Ishikawa (cell line): ENCODE measurements around the gene PPP1R12B.

ENCODE experiments used
- CEBPB ChIP-seq: IDR thresholded peaks from 2 replicates; pipeline ENCODE4 v1.6.1; 2012
- CREB1 ChIP-seq: IDR thresholded peaks from 2 replicates; pipeline ENCODE4 v1.6.1; 2012; ENCODE audit warnings: low read depth
- EGR1 ChIP-seq: IDR thresholded peaks from 2 replicates; pipeline ENCODE4 v1.6.1; 2012
- EP300 ChIP-seq: IDR thresholded peaks from 2 replicates; pipeline ENCODE4 v1.6.1; 2012; ENCODE audit warnings: borderline replicate concordance
- FOXM1 ChIP-seq: IDR thresholded peaks from 2 replicates; pipeline ENCODE4 v1.6.1; 2012; ENCODE audit warnings: low read depth, borderline replicate concordance
- NFIC ChIP-seq: IDR thresholded peaks from 2 replicates; pipeline ENCODE4 v1.6.1; 2012
- RAD21 ChIP-seq: IDR thresholded peaks from 2 replicates; pipeline ENCODE4 v1.6.1; 2012; ENCODE audit warnings: low read depth
- REST ChIP-seq: IDR thresholded peaks from 2 replicates; pipeline ENCODE4 v1.6.1; 2012; ENCODE audit warnings: low read depth, mild to moderate bottlenecking
- TAF1 ChIP-seq: IDR thresholded peaks from 2 replicates; pipeline ENCODE4 v1.6.1; 2012; ENCODE audit warnings: low read depth, mild to moderate bottlenecking
- TCF12 ChIP-seq: IDR thresholded peaks from 2 replicates; pipeline ENCODE4 v1.6.1; 2012; ENCODE audit warnings: low read depth
- TEAD4 ChIP-seq: IDR thresholded peaks from 2 replicates; pipeline ENCODE4 v1.6.1; 2012
- USF1 ChIP-seq: IDR thresholded peaks from 2 replicates; pipeline ENCODE4 v1.6.1; 2012
- YY1 ChIP-seq: IDR thresholded peaks from 2 replicates; pipeline ENCODE4 v1.6.1; 2012; ENCODE audit warnings: low read depth
- ZBTB7A ChIP-seq: IDR thresholded peaks from 2 replicates; pipeline ENCODE4 v1.6.1; 2012; ENCODE audit warnings: low read depth
- TF ChIP-seq, protein P1 (sequence below): IDR thresholded peaks from 2 replicates; pipeline ENCODE4 v1.6.1; 2012

Gene PPP1R12B

GRCh38 chr1:202355944-202356553 lies 7.5 kb downstream of the PPP1R12B start:
- no peak for TF ChIP-seq TCF12
- no peak for TF ChIP-seq CREB1
- TF ChIP-seq NFIC, result no peak
- no peak for TF ChIP-seq REST
- TF ChIP-seq EP300, result no peak
- TF ChIP-seq FOXM1, result no peak
- TF ChIP-seq, protein P1, sequence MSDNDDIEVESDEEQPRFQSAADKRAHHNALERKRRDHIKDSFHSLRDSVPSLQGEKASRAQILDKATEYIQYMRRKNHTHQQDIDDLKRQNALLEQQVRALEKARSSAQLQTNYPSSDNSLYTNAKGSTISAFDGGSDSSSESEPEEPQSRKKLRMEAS, result no peak
- no peak for TF ChIP-seq RAD21
- TF ChIP-seq YY1, result no peak
- no peak for TF ChIP-seq USF1
- TF ChIP-seq ZBTB7A, result no peak
- TF ChIP-seq TAF1, result no peak
- no peak for TF ChIP-seq CEBPB

DNA sequence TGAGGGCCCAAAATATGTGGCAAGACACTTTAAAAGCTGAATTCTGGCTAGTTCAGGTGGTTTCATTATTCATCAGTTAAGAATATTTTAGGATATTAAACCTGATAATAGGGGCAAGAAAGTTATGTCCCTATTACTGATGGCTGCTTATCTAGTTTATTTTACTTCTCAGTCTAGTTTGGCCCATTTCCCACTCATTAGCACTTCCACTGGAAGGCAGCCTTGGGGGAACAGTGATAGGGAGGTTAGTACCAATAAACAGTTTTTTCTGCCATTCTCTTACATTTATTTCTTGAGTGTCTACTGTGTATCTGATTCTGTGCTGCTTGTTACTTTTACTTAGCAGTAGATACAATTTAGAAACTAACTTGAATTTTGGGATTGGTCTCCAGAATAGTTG lies 9.0 kb downstream of the PPP1R12B start:
- TF ChIP-seq, protein P1, result no peak
- TF ChIP-seq REST (no peak), USF1 (no peak), CEBPB (no peak), ZBTB7A (no peak), CREB1 (no peak), NFIC (no peak), FOXM1 (no peak), EGR1 (no peak), TAF1 (no peak)

DNA sequence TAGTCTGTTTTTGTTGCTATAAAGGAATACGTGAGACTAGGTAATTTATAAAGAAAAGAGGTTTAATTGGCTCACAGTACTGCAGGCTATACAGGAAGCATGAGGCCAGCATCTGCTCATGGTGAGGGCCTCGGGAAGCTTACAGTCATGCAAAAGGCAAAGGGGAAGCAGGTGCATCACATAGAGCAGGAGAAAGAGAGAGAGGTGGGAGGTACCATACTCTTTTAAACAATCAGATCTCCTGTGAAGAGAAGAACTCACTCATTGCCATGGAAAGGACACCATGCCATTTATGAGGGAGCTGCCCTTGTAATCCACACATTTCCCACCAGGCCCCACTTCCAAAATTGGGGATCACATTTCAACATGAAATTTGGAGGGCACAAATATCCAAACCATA lies 12.7 kb downstream of the PPP1R12B start:
- TF ChIP-seq YY1 (no peak), EGR1 (no peak), CREB1 (no peak), CEBPB (no peak), ZBTB7A (no peak), EP300 (no peak), USF1 (no peak), TCF12 (no peak), REST (no peak), TAF1 (no peak), TEAD4 (no peak), NFIC (no peak)
- TF ChIP-seq, protein P1, result no peak

DNA sequence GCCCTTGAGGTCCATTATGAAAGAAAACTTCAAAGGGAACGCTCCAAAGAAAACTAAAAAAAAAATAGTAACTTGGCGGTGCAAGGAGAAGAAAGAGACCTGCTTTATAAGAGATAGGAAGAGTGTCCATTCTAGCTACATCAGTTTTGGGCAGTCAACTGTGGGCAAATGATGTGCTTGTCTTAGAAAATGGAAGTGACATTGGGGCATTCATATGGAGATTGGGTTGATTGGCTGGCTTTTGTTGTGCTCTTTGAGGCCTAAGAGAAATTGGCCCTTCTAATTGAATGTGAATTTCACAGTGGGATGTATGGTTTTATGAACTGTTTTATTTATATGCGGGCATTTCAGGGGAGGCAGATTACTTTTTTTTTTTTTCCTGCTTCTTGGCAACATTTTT lies 13.2 kb downstream of the PPP1R12B start:
- TF ChIP-seq EP300, result no peak
- no peak for TF ChIP-seq YY1
- no peak for TF ChIP-seq TEAD4
- no peak for TF ChIP-seq TAF1
- TF ChIP-seq ZBTB7A, result no peak
- no peak for TF ChIP-seq TCF12
- TF ChIP-seq NFIC, result no peak
- TF ChIP-seq CREB1, result no peak
- TF ChIP-seq, protein P1, result no peak
- TF ChIP-seq RAD21, result no peak
- no peak for TF ChIP-seq CEBPB
